ENCODE measurements around the gene ADGRG7.
"Not testable (repeated sequence)": the region's sequence is repeated elsewhere in the genome, so short reads cannot be mapped to it uniquely, and the experiment has no call there.

Gene ADGRG7, protein sequence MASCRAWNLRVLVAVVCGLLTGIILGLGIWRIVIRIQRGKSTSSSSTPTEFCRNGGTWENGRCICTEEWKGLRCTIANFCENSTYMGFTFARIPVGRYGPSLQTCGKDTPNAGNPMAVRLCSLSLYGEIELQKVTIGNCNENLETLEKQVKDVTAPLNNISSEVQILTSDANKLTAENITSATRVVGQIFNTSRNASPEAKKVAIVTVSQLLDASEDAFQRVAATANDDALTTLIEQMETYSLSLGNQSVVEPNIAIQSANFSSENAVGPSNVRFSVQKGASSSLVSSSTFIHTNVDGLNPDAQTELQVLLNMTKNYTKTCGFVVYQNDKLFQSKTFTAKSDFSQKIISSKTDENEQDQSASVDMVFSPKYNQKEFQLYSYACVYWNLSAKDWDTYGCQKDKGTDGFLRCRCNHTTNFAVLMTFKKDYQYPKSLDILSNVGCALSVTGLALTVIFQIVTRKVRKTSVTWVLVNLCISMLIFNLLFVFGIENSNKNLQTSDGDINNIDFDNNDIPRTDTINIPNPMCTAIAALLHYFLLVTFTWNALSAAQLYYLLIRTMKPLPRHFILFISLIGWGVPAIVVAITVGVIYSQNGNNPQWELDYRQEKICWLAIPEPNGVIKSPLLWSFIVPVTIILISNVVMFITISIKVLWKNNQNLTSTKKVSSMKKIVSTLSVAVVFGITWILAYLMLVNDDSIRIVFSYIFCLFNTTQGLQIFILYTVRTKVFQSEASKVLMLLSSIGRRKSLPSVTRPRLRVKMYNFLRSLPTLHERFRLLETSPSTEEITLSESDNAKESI

GRCh38 chr3:100609305-100609704 is at the start of gene ADGRG7:
ADGRG7 (plus strand) TSS chr3:100609601; CDS start chr3:100609857, 256 bp downstream.
- DNase-seq (ENCODE audit: low spot score), result no peak

DNA sequence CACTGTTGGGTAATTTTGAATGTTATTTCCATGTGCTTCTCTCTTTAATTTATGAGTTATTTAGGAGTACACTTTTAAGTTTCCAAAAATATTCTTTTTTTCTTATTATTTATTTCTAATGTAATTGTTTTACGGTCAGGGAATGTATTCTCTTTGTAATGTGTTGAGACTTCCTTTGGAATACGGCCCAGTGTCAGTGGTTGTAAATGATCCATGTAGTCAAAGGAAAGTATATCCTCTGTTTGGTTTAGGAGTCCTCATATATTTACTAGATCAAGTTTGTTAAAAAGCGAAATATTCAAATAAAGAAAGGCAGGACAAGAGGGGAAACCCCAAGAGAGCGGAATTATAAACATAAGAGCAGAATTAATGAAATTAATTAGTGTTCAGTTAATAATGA is 49.0 kb upstream of the ADGRG7 start:
- DNase-seq (ENCODE audit: low spot score), result no peak

GRCh38 chr3:100561459-100562158 is 47.8 kb upstream of the ADGRG7 start:
- DNase-seq (ENCODE audit: low spot score), result no peak

DNA sequence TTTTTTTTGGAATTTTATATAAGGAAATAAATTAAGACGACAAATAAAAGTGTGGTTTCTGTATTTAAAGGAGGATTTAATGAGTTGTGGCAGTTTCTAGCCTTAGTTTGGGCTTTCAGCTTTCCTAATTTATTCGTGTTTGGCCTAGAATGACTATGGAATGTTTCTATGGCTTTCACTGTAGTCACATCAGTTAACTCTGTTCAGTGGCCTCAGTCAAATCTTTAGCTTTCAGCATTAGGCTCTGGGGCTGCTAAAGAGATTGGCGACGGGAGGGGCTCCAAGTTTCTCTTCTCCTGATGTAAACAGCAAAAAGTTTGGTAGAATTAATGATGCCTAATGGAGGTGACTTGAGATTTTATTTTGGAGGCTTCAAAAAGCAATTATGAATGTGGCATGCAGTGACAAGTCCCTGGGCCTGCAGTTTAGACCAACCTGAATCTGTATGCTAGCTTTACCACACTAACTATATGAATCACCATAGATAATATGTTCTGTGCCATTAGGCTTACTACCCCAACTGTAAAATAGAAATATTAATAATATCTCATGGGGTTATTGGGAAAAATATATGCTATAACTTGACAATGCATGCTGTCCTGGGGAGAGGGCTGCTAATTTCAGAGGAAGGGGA is 47.1 kb upstream of the ADGRG7 start:
- DNase-seq (ENCODE audit: low spot score), result no peak

DNA sequence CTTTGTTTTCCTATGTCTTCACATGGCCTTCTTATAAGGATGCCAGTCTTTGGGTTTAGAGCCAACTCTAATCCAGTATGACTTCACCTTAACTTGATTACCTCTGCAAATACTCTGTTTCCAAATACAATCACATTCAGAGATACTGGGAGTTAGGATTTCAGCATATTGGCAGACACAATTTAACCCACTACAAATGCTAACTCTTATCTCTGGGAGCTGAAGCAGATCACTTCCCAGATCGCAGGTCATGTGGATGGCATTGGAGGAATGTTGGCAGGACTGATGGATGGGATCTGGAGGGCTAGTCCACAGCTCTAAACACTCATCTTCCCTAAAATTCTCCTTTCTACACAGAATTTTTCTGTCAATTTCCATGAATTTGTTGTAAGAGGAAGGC is 46.2 kb upstream of the ADGRG7 start:
- DNase-seq (ENCODE audit: low spot score), result no peak

DNA sequence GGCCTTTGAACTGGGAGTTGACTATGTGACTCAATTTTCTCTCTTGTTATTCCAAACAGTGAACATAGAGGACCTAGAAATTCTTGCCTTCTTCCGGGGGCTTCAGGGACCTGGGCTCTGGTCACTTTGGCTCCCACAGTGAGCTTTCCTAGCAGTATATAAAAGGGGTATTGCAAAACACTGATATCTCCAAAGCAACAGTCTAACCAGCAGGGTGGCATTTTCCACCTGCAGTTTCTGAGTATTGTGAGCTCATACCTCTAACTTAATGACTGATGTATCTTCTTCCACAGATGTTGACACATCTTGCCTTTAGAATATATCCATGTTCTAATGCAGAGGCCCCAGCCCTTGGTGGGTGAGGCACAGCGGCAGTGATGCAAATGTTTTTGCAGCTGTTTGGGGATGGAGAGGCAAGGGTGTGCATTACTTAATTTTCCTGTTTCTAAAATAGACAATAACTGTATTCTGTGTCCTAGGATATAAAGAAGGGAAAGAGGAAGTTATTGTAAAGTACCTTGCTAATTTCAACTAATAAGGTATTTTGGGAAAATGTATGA is 45.7 kb upstream of the ADGRG7 start:
- no peak for DNase-seq (ENCODE audit: low spot score)

DNA sequence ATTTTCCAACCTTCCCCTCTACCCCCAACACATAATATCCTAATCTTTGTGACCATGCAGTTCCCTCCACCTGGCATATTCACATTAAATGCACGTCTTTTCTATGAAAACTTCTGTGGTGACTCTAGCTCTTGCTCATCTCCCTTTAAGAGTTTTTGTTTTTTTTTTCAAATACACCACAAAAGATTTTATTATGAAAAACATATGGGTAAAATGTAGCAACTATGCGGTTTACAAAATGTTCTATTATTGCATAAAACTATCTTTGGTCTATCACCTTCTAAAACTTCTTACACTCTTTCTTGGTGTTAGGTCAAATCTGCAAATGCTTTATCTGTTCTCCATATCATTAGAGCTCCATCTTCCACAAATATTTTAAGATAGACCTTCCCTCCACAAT is 38.6 kb upstream of the ADGRG7 start:
- DNase-seq (ENCODE audit: low spot score), result no peak

GRCh38 chr3:100574536-100574935 is 34.9 kb upstream of the ADGRG7 start:
- no peak for DNase-seq (ENCODE audit: low spot score)

DNA sequence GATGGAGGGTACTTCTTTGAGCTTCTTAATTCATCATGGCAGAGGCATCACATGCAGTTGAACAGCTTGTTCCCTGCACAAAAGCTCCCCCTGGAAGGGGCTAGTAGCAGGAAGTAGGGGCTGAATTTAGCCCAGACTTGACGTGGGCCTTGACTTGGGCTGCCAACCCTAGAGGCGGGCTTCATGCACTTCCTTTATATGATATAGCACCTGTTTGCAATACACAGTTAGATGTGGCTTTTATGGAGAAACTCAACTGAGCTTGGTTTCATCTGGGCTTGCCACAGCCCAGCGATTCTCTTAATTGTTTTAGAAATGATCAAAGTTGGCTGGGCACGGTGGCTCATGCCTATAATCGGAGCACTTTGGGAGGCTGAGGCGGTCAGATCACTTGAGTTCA is 33.7 kb upstream of the ADGRG7 start:
- DNase-seq (ENCODE audit: low spot score), result no peak

DNA sequence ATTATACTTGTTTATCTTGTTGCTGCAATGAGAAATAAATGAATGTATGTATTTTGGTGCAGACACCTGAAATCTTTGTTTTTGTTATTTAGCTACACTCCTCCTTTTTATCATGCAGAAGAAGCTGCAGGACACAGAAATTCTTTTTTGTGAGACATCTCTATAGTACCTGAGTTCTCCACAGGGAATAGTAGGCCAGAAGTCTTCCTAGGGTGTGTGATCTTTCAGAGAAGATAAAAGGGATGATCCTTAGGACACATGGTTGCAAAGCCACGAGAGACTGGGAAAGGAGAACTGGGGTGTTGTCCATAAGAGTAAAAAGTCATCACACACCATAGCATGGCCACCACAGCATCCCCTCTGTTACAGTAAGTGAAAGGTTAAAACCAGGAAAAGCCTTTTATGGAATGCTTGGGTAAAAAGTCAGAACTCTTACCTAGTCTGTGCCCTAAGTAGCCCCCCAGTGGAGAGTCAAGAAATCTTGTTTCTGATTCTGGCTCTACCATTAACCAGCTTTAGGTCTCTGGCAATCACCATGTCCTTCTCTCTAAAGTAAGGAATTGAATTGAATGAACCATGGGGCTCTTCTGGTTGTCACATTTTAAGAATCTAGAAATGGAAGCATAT is 31.9 kb upstream of the ADGRG7 start:
- no peak for DNase-seq (ENCODE audit: low spot score)

DNA sequence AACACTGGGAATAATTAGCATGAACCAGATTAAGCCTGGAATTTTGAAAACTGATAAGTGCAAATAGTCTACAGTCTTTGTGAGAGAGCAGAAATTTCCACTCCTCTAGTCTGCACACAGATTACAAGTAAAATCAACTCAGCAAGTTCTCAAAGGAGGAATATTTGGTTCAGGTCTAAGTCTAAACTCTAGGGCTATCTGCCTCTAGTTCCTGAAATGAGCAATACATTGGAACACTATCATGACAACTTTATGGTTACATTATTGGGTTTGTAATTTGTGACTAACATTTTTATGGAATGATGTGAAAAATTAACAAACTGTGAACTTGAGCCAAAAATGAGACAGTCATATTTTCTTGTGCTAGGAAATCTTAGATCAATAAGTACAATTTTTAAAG is 30.8 kb upstream of the ADGRG7 start:
- no peak for DNase-seq (ENCODE audit: low spot score)

DNA sequence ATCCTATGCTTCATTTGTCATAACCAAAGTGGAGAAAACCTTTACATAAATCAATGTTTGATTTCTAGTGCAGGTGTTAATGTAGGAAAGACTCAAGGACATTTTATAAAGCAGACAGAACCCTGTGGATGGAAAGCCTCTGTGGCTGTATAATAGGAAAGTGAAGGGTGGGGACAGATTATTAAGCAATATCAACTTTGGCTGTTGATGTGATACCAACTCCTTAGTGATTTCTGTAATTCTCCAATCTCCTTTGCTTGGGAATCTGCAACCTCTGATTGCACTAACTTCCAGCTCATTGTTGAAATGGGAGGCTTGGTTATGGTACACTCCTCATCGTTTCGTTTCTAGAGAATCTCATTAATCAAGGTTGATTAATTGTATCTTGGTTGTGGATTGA is 29.3 kb upstream of the ADGRG7 start:
- DNase-seq (ENCODE audit: low spot score), result no peak

GRCh38 chr3:100581650-100582049 is 27.8 kb upstream of the ADGRG7 start:
- no peak for DNase-seq (ENCODE audit: low spot score)

DNA sequence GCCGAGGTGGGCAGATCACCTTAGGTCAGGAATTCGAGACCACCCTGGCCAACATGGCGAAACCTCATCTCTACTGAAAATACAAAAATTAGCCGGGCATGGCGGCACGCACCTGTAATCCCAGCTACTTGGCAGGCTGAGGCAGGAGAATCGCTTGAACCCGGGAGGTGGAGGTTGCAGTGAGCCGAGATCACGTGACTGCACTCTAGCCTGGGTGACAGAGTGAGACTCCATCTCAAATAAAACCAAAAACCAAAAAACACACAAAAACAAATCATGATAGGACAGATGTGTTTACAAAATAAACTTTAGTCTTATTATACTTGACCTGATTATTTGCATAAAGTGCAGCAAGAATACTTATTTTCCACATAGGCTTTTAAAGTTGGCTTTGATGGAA is 27.2 kb upstream of the ADGRG7 start:
- DNase-seq (ENCODE audit: low spot score), result not testable (repeated sequence)

GRCh38 chr3:100584101-100584660 is 25.2 kb upstream of the ADGRG7 start:
- no peak for DNase-seq (ENCODE audit: low spot score)

- DNase-seq (ENCODE audit: low spot score), result no peak
Measured at GRCh38 chr3:100586832-100587231, 22.6 kb upstream of the ADGRG7 start.

GRCh38 chr3:100588251-100588650 is 21.1 kb upstream of the ADGRG7 start:
- no peak for DNase-seq (ENCODE audit: low spot score)

DNA sequence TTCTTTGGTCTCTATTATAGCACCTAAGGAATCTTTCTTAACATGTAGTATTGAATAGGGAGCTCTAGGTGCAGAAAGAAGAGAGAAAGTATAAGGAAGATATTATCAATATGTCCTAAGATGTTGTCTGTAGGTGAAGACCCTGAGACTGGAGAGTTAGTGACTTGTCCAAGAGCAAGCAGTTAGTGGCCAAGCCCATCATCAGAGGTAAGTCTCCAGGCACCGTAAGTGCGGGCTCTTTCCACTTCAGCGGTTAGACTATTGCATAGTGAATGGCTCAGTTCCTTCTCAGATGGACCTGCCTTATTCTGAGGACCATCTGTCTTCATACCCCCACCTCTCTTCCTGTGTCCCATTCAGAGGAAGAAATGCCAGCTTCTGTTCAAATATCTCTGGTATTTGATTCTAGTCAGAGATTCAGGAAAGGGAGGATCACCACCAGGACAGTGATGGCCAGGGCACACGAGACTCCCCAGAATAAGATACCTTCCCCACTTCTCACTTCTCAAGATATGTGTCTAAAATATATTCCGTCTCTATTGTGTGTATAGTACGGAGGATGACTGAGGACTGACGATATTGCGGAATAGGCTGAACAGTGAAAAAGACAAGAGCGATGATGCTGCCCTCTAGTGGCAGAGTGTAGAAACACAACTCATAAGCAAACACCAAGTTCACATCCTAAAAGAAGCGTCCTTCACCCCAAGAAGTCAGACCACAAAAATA is 19.1 kb upstream of the ADGRG7 start:
- peak; percentile 81 for DNase-seq (ENCODE audit: low spot score)

GRCh38 chr3:100590840-100591147 is 18.6 kb upstream of the ADGRG7 start:
- DNase-seq (ENCODE audit: low spot score), result no peak

GRCh38 chr3:100591411-100591810 is 18.0 kb upstream of the ADGRG7 start:
- DNase-seq (ENCODE audit: low spot score), result no peak
